ENCODE results near the gene ERVFRD-1.

The ERVFRD-1 gene, protein sequence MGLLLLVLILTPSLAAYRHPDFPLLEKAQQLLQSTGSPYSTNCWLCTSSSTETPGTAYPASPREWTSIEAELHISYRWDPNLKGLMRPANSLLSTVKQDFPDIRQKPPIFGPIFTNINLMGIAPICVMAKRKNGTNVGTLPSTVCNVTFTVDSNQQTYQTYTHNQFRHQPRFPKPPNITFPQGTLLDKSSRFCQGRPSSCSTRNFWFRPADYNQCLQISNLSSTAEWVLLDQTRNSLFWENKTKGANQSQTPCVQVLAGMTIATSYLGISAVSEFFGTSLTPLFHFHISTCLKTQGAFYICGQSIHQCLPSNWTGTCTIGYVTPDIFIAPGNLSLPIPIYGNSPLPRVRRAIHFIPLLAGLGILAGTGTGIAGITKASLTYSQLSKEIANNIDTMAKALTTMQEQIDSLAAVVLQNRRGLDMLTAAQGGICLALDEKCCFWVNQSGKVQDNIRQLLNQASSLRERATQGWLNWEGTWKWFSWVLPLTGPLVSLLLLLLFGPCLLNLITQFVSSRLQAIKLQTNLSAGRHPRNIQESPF

GRCh38 chr6:11110921-11111768, at the start of gene ERVFRD-1:
TSS of gene ERVFRD-1 (minus strand) at chr6:11111725. CDS start at chr6:11105310, 6,415 bp downstream.
- no peak for DNase-seq (ENCODE audit: low spot score)

- DNase-seq (ENCODE audit: low spot score) = no peak
Measured at GRCh38 chr6:11160199-11160598, 48.7 kb upstream of the ERVFRD-1 start.

GRCh38 chr6:11155589-11155988, 44.1 kb upstream of the ERVFRD-1 start:
- DNase-seq (ENCODE audit: low spot score) = no peak

- no peak for DNase-seq (ENCODE audit: low spot score)
Measured at GRCh38 chr6:11153447-11153846, 41.9 kb upstream of the ERVFRD-1 start.

- DNase-seq (ENCODE audit: low spot score) = no peak
Measured at GRCh38 chr6:11152581-11152980, 41.1 kb upstream of the ERVFRD-1 start.

GRCh38 chr6:11151488-11151887, 40.0 kb upstream of the ERVFRD-1 start:
- DNase-seq (ENCODE audit: low spot score) = no peak

DNA sequence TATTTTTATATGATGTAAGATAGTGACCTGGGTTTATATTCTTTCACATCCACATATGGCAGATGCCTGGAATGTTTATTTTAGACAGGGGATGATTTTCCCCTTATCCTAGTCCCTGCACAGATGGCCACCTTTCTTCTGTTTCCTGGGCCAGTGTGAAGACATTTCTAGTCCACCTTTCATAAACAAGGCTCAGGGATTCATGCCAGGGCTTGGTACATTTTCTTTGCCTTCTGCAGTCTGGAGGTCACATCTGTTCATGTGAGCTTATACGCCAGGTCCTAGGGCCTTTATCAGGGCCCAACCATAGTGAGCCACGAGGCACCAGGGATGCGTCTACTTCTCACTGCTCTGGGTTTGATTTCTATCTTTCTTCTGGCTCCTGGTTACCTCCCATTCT, 38.0 kb upstream of the ERVFRD-1 start:
- DNase-seq (ENCODE audit: low spot score) = no peak

- DNase-seq (ENCODE audit: low spot score) = no peak
Measured at GRCh38 chr6:11146117-11146826, 34.7 kb upstream of the ERVFRD-1 start.

DNA sequence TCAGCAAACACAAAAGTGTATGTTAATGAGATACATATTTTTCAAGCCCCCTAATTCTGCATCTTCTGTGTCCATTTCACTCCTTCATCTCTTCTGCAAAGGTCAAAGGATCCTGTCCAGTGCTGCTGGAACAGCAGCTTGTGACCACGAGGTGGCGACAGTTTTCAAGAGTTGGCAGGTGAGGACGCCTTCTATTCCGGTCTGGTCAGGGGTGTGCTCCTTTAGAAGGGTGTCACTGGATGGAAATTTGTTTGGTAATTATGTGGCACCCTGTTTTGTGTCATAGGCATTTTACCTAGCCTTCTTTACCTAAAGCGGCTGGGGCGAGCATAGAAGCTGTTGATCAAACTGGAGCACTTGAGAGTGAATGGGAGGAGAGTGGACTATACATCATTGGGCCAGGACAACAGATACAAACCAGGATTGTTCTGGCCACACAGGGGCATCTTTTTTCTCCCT, 32.9 kb upstream of the ERVFRD-1 start:
- DNase-seq (ENCODE audit: low spot score) = peak; percentile 65

DNA sequence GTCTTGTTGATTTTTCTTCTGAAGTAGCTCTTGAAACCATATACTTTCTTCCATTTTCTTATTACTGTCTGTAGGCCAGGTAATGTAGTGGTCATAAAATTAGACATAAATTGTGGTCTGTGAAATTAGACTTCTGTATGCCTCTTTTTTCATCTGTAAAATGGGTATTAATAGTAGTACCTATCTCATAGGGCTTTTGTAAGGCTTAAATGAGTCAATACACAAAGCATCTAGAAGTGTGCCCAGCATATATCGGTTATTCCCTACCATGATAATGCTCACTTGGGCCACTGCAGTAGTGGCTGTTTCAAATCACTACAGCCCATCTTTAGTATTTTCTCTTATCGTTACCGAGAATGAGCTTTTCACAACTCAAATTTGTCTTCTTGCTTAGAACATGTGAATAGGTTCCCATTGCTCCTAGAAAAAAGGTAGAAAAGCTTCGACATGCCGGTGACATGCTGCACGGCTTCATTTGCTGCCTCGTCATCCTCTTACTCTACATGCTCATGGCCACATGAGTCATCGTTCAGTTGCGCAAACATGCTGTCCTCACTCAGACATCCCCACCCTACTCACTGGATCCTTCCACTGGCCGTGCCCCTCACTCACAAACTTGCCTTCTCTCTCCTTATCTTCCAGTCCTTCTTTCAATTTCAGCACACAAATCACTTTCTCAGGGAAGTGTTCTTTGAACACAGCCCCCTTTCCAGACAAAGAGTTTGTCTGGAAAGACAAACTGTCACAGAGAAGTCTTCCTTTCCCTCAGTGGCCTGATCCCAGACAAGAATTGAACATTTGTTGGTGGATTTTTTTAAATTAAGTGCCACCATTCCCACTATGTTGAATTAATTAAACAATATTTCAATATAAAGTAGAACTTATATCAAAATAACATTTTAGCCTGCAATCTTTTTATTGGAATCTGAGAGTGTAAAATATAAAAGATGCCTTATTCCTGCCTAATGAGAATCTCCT, 32.2 kb upstream of the ERVFRD-1 start:
- no peak for DNase-seq (ENCODE audit: low spot score)

- DNase-seq (ENCODE audit: low spot score) = no peak
Measured at GRCh38 chr6:11142296-11143027, 30.9 kb upstream of the ERVFRD-1 start.

- no peak for DNase-seq (ENCODE audit: low spot score)
Measured at GRCh38 chr6:11141295-11141694, 29.8 kb upstream of the ERVFRD-1 start.

GRCh38 chr6:11140056-11140455, 28.5 kb upstream of the ERVFRD-1 start:
- DNase-seq (ENCODE audit: low spot score) = no peak

GRCh38 chr6:11139051-11139960, 27.8 kb upstream of the ERVFRD-1 start:
- DNase-seq (ENCODE audit: low spot score) = no peak

DNA sequence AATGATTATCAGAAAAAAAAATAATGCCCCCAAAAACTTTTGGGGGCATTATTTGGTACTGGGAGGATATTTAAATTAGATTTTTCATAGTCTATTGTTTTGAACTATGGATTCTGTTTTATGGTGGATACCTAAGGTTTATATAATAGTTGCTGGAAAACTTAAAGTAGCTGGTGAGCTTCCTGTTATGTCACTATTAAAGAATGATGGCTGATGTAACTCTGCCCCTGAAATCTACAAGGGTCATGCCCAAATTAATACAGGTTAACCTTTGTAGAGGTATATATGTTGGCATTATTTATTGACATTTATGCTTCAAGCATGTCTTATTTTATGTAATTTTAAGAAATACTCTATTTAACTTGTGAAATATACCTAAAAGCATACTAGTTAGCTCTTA, 25.3 kb upstream of the ERVFRD-1 start:
- DNase-seq (ENCODE audit: low spot score) = no peak

DNA sequence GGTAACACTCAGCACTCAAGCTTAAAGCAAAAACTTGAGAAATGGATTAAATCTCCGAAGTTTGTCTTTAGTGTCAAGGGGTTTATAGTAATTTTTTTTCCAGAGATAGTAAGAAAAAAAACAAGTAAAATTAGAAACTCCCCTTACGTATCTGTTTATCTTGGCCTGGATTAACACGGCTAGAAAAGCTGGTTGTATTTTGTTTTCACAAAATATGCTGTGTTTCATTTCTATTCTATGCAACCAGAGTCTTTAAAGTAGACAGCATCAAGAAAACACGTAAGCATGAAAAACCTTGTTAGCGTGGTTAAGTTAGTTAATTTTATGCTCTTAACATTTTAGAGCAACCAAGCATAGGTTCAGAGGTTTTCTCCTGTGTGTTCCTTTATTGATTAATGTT, 21.8 kb upstream of the ERVFRD-1 start:
- DNase-seq (ENCODE audit: low spot score) = no peak

GRCh38 chr6:11132194-11132888, 20.8 kb upstream of the ERVFRD-1 start:
- DNase-seq (ENCODE audit: low spot score) = no peak

GRCh38 chr6:11130605-11131004, 19.1 kb upstream of the ERVFRD-1 start:
- no peak for DNase-seq (ENCODE audit: low spot score)

Measured in putamen (tissue), 1 donor.